Activated T-cell treated with anti-CD3 and anti-CD28 coated beads for 1 hour (primary cell): Measurements from ENCODE around the gene ARHGAP24.

Experiments used
- DNase-seq: peaks from one replicate; pipeline ENCODE4 v3.0.0-alpha.2; 2020; ENCODE audit warnings: low read depth

ARHGAP24 gene

GRCh38 chr4:85779165-85779564 lies 304.2 kb downstream of the ARHGAP24 start:
- DNase-seq, result no peak

- DNase-seq, result no peak
Measured at GRCh38 chr4:85780664-85781063, 305.7 kb downstream of the ARHGAP24 start.

- DNase-seq, result no peak
Measured at GRCh38 chr4:85783483-85783882, 308.5 kb downstream of the ARHGAP24 start.

- DNase-seq, result no peak
Measured at GRCh38 chr4:85783900-85784299, 308.9 kb downstream of the ARHGAP24 start.

GRCh38 chr4:85784348-85784747 lies 309.4 kb downstream of the ARHGAP24 start:
- DNase-seq, result no peak

- no peak for DNase-seq
Measured at GRCh38 chr4:85784947-85785346, 310.0 kb downstream of the ARHGAP24 start.

- no peak for DNase-seq
Measured at GRCh38 chr4:85787133-85787532, 312.2 kb downstream of the ARHGAP24 start.

GRCh38 chr4:85788604-85789003 lies 313.7 kb downstream of the ARHGAP24 start:
- no peak for DNase-seq

- no peak for DNase-seq
Measured at GRCh38 chr4:85789241-85789640, 314.3 kb downstream of the ARHGAP24 start.

GRCh38 chr4:85790582-85790981 lies 315.6 kb downstream of the ARHGAP24 start:
- no peak for DNase-seq

- DNase-seq, result no peak
Measured at GRCh38 chr4:85792376-85793232, 317.7 kb downstream of the ARHGAP24 start.

- DNase-seq, result no peak
Measured at GRCh38 chr4:85793233-85793585, 318.3 kb downstream of the ARHGAP24 start.

- DNase-seq, result no peak
Measured at GRCh38 chr4:85798012-85798770, 323.2 kb downstream of the ARHGAP24 start.

- DNase-seq, result no peak
Measured at GRCh38 chr4:85803856-85804255, 328.9 kb downstream of the ARHGAP24 start.

GRCh38 chr4:85805891-85806290 lies 330.9 kb downstream of the ARHGAP24 start:
- no peak for DNase-seq

- DNase-seq, result no peak
Measured at GRCh38 chr4:85806334-85806733, 331.4 kb downstream of the ARHGAP24 start.

- no peak for DNase-seq
Measured at GRCh38 chr4:85807247-85807950, 332.4 kb downstream of the ARHGAP24 start.

GRCh38 chr4:85808104-85808503 lies 333.2 kb downstream of the ARHGAP24 start:
- DNase-seq, result no peak

GRCh38 chr4:85808864-85809263 lies 333.9 kb downstream of the ARHGAP24 start:
- no peak for DNase-seq

- DNase-seq, result no peak
Measured at GRCh38 chr4:85812776-85813175, 337.8 kb downstream of the ARHGAP24 start.

GRCh38 chr4:85815796-85816459 lies 341.0 kb downstream of the ARHGAP24 start:
- no peak for DNase-seq

- no peak for DNase-seq
Measured at GRCh38 chr4:85818700-85819099, 343.8 kb downstream of the ARHGAP24 start.
